H1 (cell line): ENCODE data around the gene CELF4. TPM values are rescaled to one million over a fixed set of nuclear protein-coding genes. Genes with fewer than 3 reads are reported as not detected.

Experiments used
- CTCF ChIA-PET: fragments of 300-600 bp; sonication (Branson Sonifier 250); formaldehyde crosslinking; loops from one replicate; lab custom pipeline; 2021; ENCODE audit not compliant: partially characterized antibody; lab: Charles Lee
- POLR2A ChIA-PET: fragments of 300-600 bp; sonication (Branson Sonifier 250); formaldehyde crosslinking; loops from one replicate; lab custom pipeline; 2021; ENCODE audit warnings: inconsistent platforms; ENCODE audit not compliant: partially characterized antibody; lab: Charles Lee
- DNase-seq, 2 experiments: peaks; one replicate each; pipeline versions ENCODE4 v3.0.0 to v3.0.0-alpha.2; 2010 to 2022; ENCODE audit warnings: low spot score in 2 of 2, low read depth in 1 of 2, mixed read lengths in 1 of 2
- FAIRE-seq: peaks from 2 replicates; lab custom pipeline; 2011; peaks lifted over from hg19 to GRCh38; lab: Jason Lieb, UNC
- H2AFZ ChIP-seq: 2 replicates; pipeline ENCODE4 v1.8.1; 2012; ENCODE audit warnings: low read length, inconsistent platforms
- H2AK5ac ChIP-seq: 2 replicates; pipeline ENCODE4 v1.6.1; 2013; ENCODE audit warnings: low read depth, low read length
- H2BK120ac ChIP-seq: replicated peaks from 2 replicates; pipeline ENCODE3; 2013; ENCODE audit warnings: low read depth, low read length, inconsistent platforms
- H2BK12ac ChIP-seq: 2 replicates; pipeline ENCODE4 v1.6.1; 2013; ENCODE audit warnings: low read depth, low read length
- H2BK15ac ChIP-seq: 2 replicates; pipeline ENCODE4 v1.6.1; 2013; ENCODE audit warnings: low read length
- H2BK20ac ChIP-seq: 2 replicates; pipeline ENCODE4 v1.6.1; 2013; ENCODE audit warnings: low read length
- H2BK5ac ChIP-seq: 2 replicates; pipeline ENCODE4 v1.6.1; 2013; ENCODE audit warnings: low read depth, low read length
- H3K14ac ChIP-seq: 2 replicates; pipeline ENCODE4 v1.6.1; 2013; ENCODE audit warnings: inconsistent platforms; ENCODE audit not compliant: insufficient read length
- H3K18ac ChIP-seq: 2 replicates; pipeline ENCODE4 v1.6.1; 2013; ENCODE audit warnings: low read length; ENCODE audit errors: extremely low read depth
- H3K23ac ChIP-seq: 2 replicates; pipeline ENCODE4 v1.6.1; 2013; ENCODE audit warnings: inconsistent platforms; ENCODE audit not compliant: insufficient read length
- H3K23me2 ChIP-seq: 2 replicates; pipeline ENCODE4 v1.6.1; 2013; ENCODE audit warnings: low read depth, low read length
- H3K27ac ChIP-seq: 2 replicates; pipeline ENCODE4 v1.6.1; 2011; ENCODE audit warnings: low read depth, low read length, inconsistent platforms
- H3K27me3 ChIP-seq, 4 experiments: replicated peaks in 1 of 4; 1 replicate in 1 of 4; 2 replicates in 3 of 4; pipeline versions ENCODE4 v1.6.1 to v1.8.1; 2011 to 2013; ENCODE audit warnings: low read length in 3 of 4, mild to moderate bottlenecking in 3 of 4, inconsistent platforms in 2 of 4, mixed read lengths in 2 of 4, moderate library complexity in 1 of 4; ENCODE audit not compliant: control insufficient read depth in 3 of 4, insufficient read depth in 3 of 4; ENCODE audit errors: extremely low read depth in 1 of 4
- H3K36me3 ChIP-seq, 4 experiments: 2 replicates each; pipeline versions ENCODE4 v1.6.1 to v1.8.1; 2011 to 2013; ENCODE audit warnings: mild to moderate bottlenecking in 4 of 4, low read length in 3 of 4, moderate library complexity in 2 of 4, control low read depth in 1 of 4, inconsistent platforms in 1 of 4; ENCODE audit not compliant: insufficient read depth in 4 of 4, control insufficient read depth in 2 of 4
- H3K4ac ChIP-seq: replicated peaks from 2 replicates; pipeline ENCODE3; 2013; ENCODE audit warnings: low read length, low read depth, mixed read lengths, inconsistent platforms; ENCODE audit not compliant: insufficient read length
- H3K4me1 ChIP-seq, 4 experiments: replicated peaks in 1 of 4; 1 replicate in 1 of 4; 2 replicates in 3 of 4; pipeline versions ENCODE4 v1.6.1 to v1.8.1; 2011 to 2013; ENCODE audit warnings: low read length in 3 of 4, inconsistent platforms in 2 of 4, mixed read lengths in 1 of 4; ENCODE audit not compliant: insufficient read depth in 4 of 4, control insufficient read depth in 3 of 4
- H3K4me2 ChIP-seq, 2 experiments: 2 replicates each; pipeline versions ENCODE4 v1.6.1 to v1.8.1; 2011 to 2013; ENCODE audit warnings: low read depth in 2 of 2, low read length in 2 of 2, control low read depth in 1 of 2, inconsistent platforms in 1 of 2, mild to moderate bottlenecking in 1 of 2; ENCODE audit not compliant: insufficient read depth in 1 of 2
- H3K4me3 ChIP-seq, 4 experiments: fragments of 200-600, 300-600 bp in 1 of 4; sonication (generic), shearing (Covaris generic), sonication (Bioruptor Twin) in 1 of 4; 2 replicates each; pipeline versions ENCODE4 v1.5.1 to v1.8.1; 2011 to 2016; ENCODE audit warnings: low read length in 4 of 4, low read depth in 3 of 4, control low read depth in 2 of 4, inconsistent platforms in 2 of 4, mild to moderate bottlenecking in 2 of 4, mixed read lengths in 1 of 4, moderate library complexity in 1 of 4; ENCODE audit not compliant: insufficient read depth in 2 of 4; ENCODE audit errors: extremely low read depth in 1 of 4
- H3K56ac ChIP-seq: replicated peaks from 2 replicates; pipeline ENCODE3; 2013; ENCODE audit warnings: low read depth, mild to moderate bottlenecking, mixed read lengths, low read length, inconsistent platforms; ENCODE audit not compliant: insufficient read length
- H3K79me1 ChIP-seq: 2 replicates; pipeline ENCODE4 v1.6.1; 2013; ENCODE audit warnings: low read depth, low read length, control low read depth
- H3K79me2 ChIP-seq, 2 experiments: 2 replicates each; pipeline versions ENCODE4 v1.6.1 to v1.8.1; 2012 to 2013; ENCODE audit warnings: low read length in 2 of 2, mild to moderate bottlenecking in 2 of 2, inconsistent platforms in 1 of 2; ENCODE audit not compliant: insufficient read depth in 2 of 2, control insufficient read depth in 1 of 2
- H3K9ac ChIP-seq, 4 experiments: replicated peaks in 1 of 4; 1 replicate in 1 of 4; 2 replicates in 3 of 4; pipeline versions ENCODE4 v1.6.1 to v1.8.1; 2011 to 2013; ENCODE audit warnings: low read depth in 3 of 4, low read length in 3 of 4, control low read depth in 2 of 4, mild to moderate bottlenecking in 2 of 4, moderate library complexity in 2 of 4, inconsistent platforms in 1 of 4; ENCODE audit errors: extremely low read depth in 1 of 4
- H3K9me3 ChIP-seq, 2 experiments: 2 replicates each; pipeline versions ENCODE4 v1.6.1 to v1.8.1; 2012 to 2013; ENCODE audit warnings: mild to moderate bottlenecking in 2 of 2, moderate library complexity in 2 of 2, control low read depth in 1 of 2, inconsistent platforms in 1 of 2, low read depth in 1 of 2, low read length in 1 of 2, mixed read lengths in 1 of 2; ENCODE audit not compliant: insufficient read depth in 2 of 2
- H4K20me1 ChIP-seq, 2 experiments: replicated peaks in 1 of 2; 2 replicates each; pipeline versions ENCODE3 to v1.8.1; 2011 to 2013; ENCODE audit warnings: inconsistent platforms in 2 of 2, low read length in 2 of 2, mild to moderate bottlenecking in 1 of 2; ENCODE audit not compliant: insufficient read depth in 2 of 2, control insufficient read depth in 1 of 2
- H4K5ac ChIP-seq: 2 replicates; pipeline ENCODE4 v1.6.1; 2013; ENCODE audit warnings: low read length, low read depth, mixed read lengths, inconsistent platforms; ENCODE audit not compliant: insufficient read length
- H4K8ac ChIP-seq: 2 replicates; pipeline ENCODE4 v1.8.0; 2013; ENCODE audit warnings: mild to moderate bottlenecking, moderate library complexity, low read length, inconsistent platforms; ENCODE audit not compliant: insufficient read depth; ENCODE audit errors: extremely low read depth
- H4K91ac ChIP-seq: replicated peaks from 2 replicates; pipeline ENCODE3; 2013; ENCODE audit warnings: low read length, mixed read lengths, inconsistent platforms; ENCODE audit not compliant: insufficient read length
- CTBP2 ChIP-seq: IDR thresholded peaks from 2 replicates; pipeline ENCODE4 v1.7.0; 2011; ENCODE audit warnings: borderline replicate concordance, mild to moderate bottlenecking, moderate library complexity, mixed read lengths, low read length; ENCODE audit not compliant: insufficient read depth, insufficient read length
- CTCF ChIP-seq, 3 experiments: IDR thresholded peaks; 1 replicate in 2 of 3; 2 replicates in 1 of 3; pipeline versions ENCODE4 v1.5.1 to v1.6.1; 2011; ENCODE audit warnings: low read length in 3 of 3, mild to moderate bottlenecking in 3 of 3, inconsistent platforms in 2 of 3, low read depth in 1 of 3, moderate library complexity in 1 of 3; ENCODE audit not compliant: insufficient read depth in 1 of 3; ENCODE audit errors: control extremely low read depth in 1 of 3
- RAD21 ChIP-seq, 2 experiments: IDR thresholded peaks in 1 of 2; conservative IDR thresholded peaks in 1 of 2; 2 replicates each; pipeline ENCODE4 v1.6.1; 2011; ENCODE audit warnings: low read depth in 2 of 2, low read length in 2 of 2, improper control_type of control experiment in 1 of 2, inconsistent platforms in 1 of 2, mild to moderate bottlenecking in 1 of 2, moderate library complexity in 1 of 2
- WGBS, 2 experiments: shearing (Covaris generic) in 1 of 2; methylation state at CpG; one replicate each; pipeline versions ENCODE4 v1.1.6 to v1.1.7; 2013 to 2015; ENCODE audit warnings: low lambda C conversion rate in 2 of 2, mixed read lengths in 2 of 2, inconsistent platforms in 1 of 2, low coverage in 1 of 2, missing lambda C conversion rate in 1 of 2; ENCODE audit not compliant: insufficient replicate concordance in 2 of 2, insufficient coverage in 1 of 2, insufficient read length in 1 of 2; ENCODE audit errors: extremely low coverage in 1 of 2, missing lambda C conversion rate in 1 of 2; 5-methylcytosine and 5-hydroxymethylcytosine counted together
- polyA plus RNA-seq, 7 experiments: library from polyadenylated mRNA; depleted of rRNA in 3 of 7; stranded (reverse) in 5 of 7; unstranded in 2 of 7; fragments of >200 nt in 5 of 7; fragments of 200-250 nt in 2 of 7; gene quantifications; 1 replicate in 5 of 7; 2 replicates in 1 of 7; 4 replicates in 1 of 7; pipeline versions ENCODE4 v1.2.1 to v1.2.3, GENCODE V29; 2011 to 2013; ENCODE audit warnings: missing spikeins in 2 of 7, mixed read lengths in 2 of 7
- total RNA-seq: library from RNA; stranded (reverse); fragmentation: NEBNext Ultra II Directional; extraction: Animal tissue kit (Norgen Biotek cat#: 25700); gene quantifications from 2 replicates; pipeline ENCODE4 v1.2.1, GENCODE V29; 2021

Gene CELF4
- total and polyA plus RNA-seq, 2 of the 8 experiments (the other 6 are each of a cell fraction or from before 2014, with no cell fraction given) = 1.6 to 3.4 TPM

- H4K20me1 ChIP-seq = peaks cover 0 to 4% of the 10 kb centered on the region in 2 experiments
- POLR2A ChIA-PET = interaction anchor here (1.0 to 2.6 kb wide), 5 partner anchors 8 to 85 kb away, joined by 3 to 6 read pairs (median 3); no protein-coding TSS in a partner anchor
- CTCF ChIA-PET = interaction anchor here (0.6 to 2.2 kb wide), 25 partner anchors 9 to 1022 kb away, joined by 3 to 14 read pairs (median 4); no protein-coding TSS in a partner anchor
- 59% methylated on average over 5 of the region's 5 CpGs; no CpG with 5 or more reads in 1 of the 2 experiments for WGBS, 2 experiments
- no peak overlapping the region for H4K8ac ChIP-seq
- no peak overlapping the region for H3K56ac ChIP-seq
- H4K91ac ChIP-seq = no peak overlapping the region
- peaks cover 9% of the 10 kb centered on the region for H3K23me2 ChIP-seq
- TF ChIP-seq RAD21 (IDR thresholded peaks at IDR 0.05 in 1 of 2, conservative IDR thresholded peaks at IDR 0.05 in 1 of 2; ENCODE audit: low read depth in 2 of 2, low read length in 2 of 2) = peak; percentile 74 to 81
- no peak for TF ChIP-seq CTBP2
- peak; percentile 66 to 75 (median 70) for TF ChIP-seq CTCF (IDR thresholded peaks at IDR 0.05; ENCODE audit: control extremely low read depth in 1 of 3, insufficient read depth in 1 of 3, low read depth in 1 of 3, low read length in 3 of 3)
- 0 out of 2 replicates have a peak overlapping the region, but pooled peaks have one; percentile 3 for H2AK5ac ChIP-seq
- H3K9me3 ChIP-seq = no peaks in the 10 kb centered on the region
- H2BK15ac ChIP-seq = peak overlapping the region; percentile 74; the same call in 1 of the 2 replicates
- H3K27me3 ChIP-seq = peaks cover 27 to 47% (median 42%) of the 10 kb centered on the region in 4 experiments
- H3K36me3 ChIP-seq = peaks cover 0 to 4% (median 0%) of the 10 kb centered on the region in 4 experiments; a peak in 1 of 8 replicates
- H3K27ac ChIP-seq = no peak overlapping the region
- peak overlapping the region; percentile 27; the same call in 1 of the 2 replicates for H2BK5ac ChIP-seq
- DNase-seq (no peak), FAIRE-seq (no peak)
- H4K5ac ChIP-seq = no peak overlapping the region
- no peak overlapping the region for H3K4ac ChIP-seq
- H3K79me1 ChIP-seq = no peaks in the 10 kb centered on the region
- H3K4me2 ChIP-seq = peak overlapping the region in 1 of 2 experiments; percentile 35; a peak in 2 of 4 replicates
- no peak overlapping the region for H2BK120ac ChIP-seq
- H3K23ac ChIP-seq = no peak overlapping the region
- peak overlapping the region; percentile 97 for H2AFZ ChIP-seq
- no peak overlapping the region for H3K14ac ChIP-seq
- H3K9ac ChIP-seq = no peak overlapping the region
- H3K4me3 ChIP-seq = no peak overlapping the region
- H3K18ac ChIP-seq = peak overlapping the region; percentile 0; the same call in 1 of the 2 replicates
- 0 out of 2 replicates have a peak overlapping the region, but pooled peaks have one; percentile 2 for H2BK20ac ChIP-seq
- peaks cover 0 to 14% (median 4%) of the 10 kb centered on the region in 4 experiments; a peak in 4 of 7 replicates for H3K4me1 ChIP-seq
- peak overlapping the region; percentile 77; the same call in 1 of the 2 replicates for H2BK12ac ChIP-seq
- H3K79me2 ChIP-seq = no peaks in the 10 kb centered on the region
Observed at GRCh38 chr18:37570336-37570930, 4.8 kb upstream of the CELF4 start.
